Activated naive CD4-positive, alpha-beta T cell treated with anti-CD3 and anti-CD28 coated beads, Interleukin-2, amount 10 ng/mL, durations not matched to agents 7 days and 5 days (primary cell): Measurements from ENCODE around the gene UBE2G2.

Experiments
- CTCF ChIA-PET: fragments of 350-600 bp; sonication (Branson Sonifier 250); formaldehyde crosslinking; loops from one replicate; lab custom pipeline; 2021; ENCODE audit warnings: antibody characterized with exemption; lab: Charles Lee
- DNase-seq: peaks from one replicate; pipeline ENCODE4 v3.0.0-alpha.2; 2020
- H3K27ac Mint-ChIP-seq: one replicate; pipeline ENCODE4 v1.8.0; 2021; ENCODE audit warnings: mild to moderate bottlenecking, moderate library complexity, mixed read lengths
- H3K27me3 Mint-ChIP-seq: one replicate; pipeline ENCODE4 v1.8.0; 2021; ENCODE audit warnings: mild to moderate bottlenecking, mixed read lengths
- H3K36me3 Mint-ChIP-seq: one replicate; pipeline ENCODE4 v1.8.0; 2021; ENCODE audit warnings: mixed read lengths
- H3K4me1 Mint-ChIP-seq: one replicate; pipeline ENCODE4 v1.8.0; 2021; ENCODE audit warnings: mixed read lengths
- H3K4me3 Mint-ChIP-seq: one replicate; pipeline ENCODE4 v1.8.0; 2021; ENCODE audit warnings: mild to moderate bottlenecking, moderate library complexity, mixed read lengths
- H3K9me3 Mint-ChIP-seq: one replicate; pipeline ENCODE4 v1.8.0; 2021; ENCODE audit warnings: mixed read lengths

UBE2G2 gene

GRCh38 chr21:44740742-44741141 lies 60.9 kb downstream of the UBE2G2 start:
- no peaks in the 10 kb centered on the region for H3K36me3 Mint-ChIP-seq

GRCh38 chr21:44739316-44739715 lies 62.3 kb downstream of the UBE2G2 start:
- Mint-ChIP-seq H3K4me3 (no peak overlapping the region), H3K36me3 (no peaks in the 10 kb centered on the region), H3K4me1 (peaks cover 3% of the 10 kb centered on the region), H3K9me3 (no peaks in the 10 kb centered on the region), H3K27me3 (peaks cover 27% of the 10 kb centered on the region), H3K27ac (no peak overlapping the region)
- peak; percentile 11 for DNase-seq
- CTCF ChIA-PET: interaction anchor here (0.8 to 6.6 kb wide), 4 partner anchors 13 to 227 kb away, joined by 3 to 50 read pairs (median 4); no protein-coding TSS in a partner anchor

More at GRCh38 chr21:44740742-44741141, 60.9 kb downstream of the UBE2G2 start:
- Mint-ChIP-seq H3K4me3 (no peak overlapping the region), H3K4me1 (peaks cover 3% of the 10 kb centered on the region), H3K9me3 (no peaks in the 10 kb centered on the region), H3K27me3 (peaks cover 39% of the 10 kb centered on the region), H3K27ac (no peak overlapping the region)
- DNase-seq: peak; percentile 9
- CTCF ChIA-PET: interaction anchor here (0.8 to 6.6 kb wide), 3 partner anchors 53 to 251 kb away, joined by 3 to 50 read pairs (median 6); no protein-coding TSS in a partner anchor

- H3K9me3 Mint-ChIP-seq: no peaks in the 10 kb centered on the region
- H3K4me1 Mint-ChIP-seq: peaks cover 3% of the 10 kb centered on the region
- H3K27ac Mint-ChIP-seq: no peak overlapping the region
- H3K36me3 Mint-ChIP-seq: no peaks in the 10 kb centered on the region
- H3K27me3 Mint-ChIP-seq: peaks cover 27% of the 10 kb centered on the region
- H3K4me3 Mint-ChIP-seq: no peak overlapping the region
- CTCF ChIA-PET: interaction anchor here (6.6 kb wide), 1 partner anchor 227 kb away, joined by 50 read pairs; no protein-coding TSS in a partner anchor
- no peak for DNase-seq
Measured at GRCh38 chr21:44738621-44739020, 63.0 kb downstream of the UBE2G2 start.

- peaks cover 3% of the 10 kb centered on the region for H3K4me1 Mint-ChIP-seq
- H3K4me3 Mint-ChIP-seq: no peak overlapping the region
- CTCF ChIA-PET: no interaction called here
- H3K27me3 Mint-ChIP-seq: peaks cover 33% of the 10 kb centered on the region
- H3K27ac Mint-ChIP-seq: no peak overlapping the region
- no peaks in the 10 kb centered on the region for H3K36me3 Mint-ChIP-seq
- peak; percentile 3 for DNase-seq
- no peaks in the 10 kb centered on the region for H3K9me3 Mint-ChIP-seq
Measured at GRCh38 chr21:44737706-44738354, 63.8 kb downstream of the UBE2G2 start.

- Mint-ChIP-seq H3K9me3 (no peaks in the 10 kb centered on the region), H3K4me1 (no peaks in the 10 kb centered on the region), H3K27me3 (peaks cover 37% of the 10 kb centered on the region), H3K27ac (no peak overlapping the region), H3K36me3 (no peaks in the 10 kb centered on the region), H3K4me3 (no peak overlapping the region)
- CTCF ChIA-PET: interaction anchor here (1.4 kb wide), 1 partner anchor 57 kb away, joined by 6 read pairs; no protein-coding TSS in a partner anchor
- DNase-seq: no peak
Measured at GRCh38 chr21:44736291-44737004, 65.2 kb downstream of the UBE2G2 start.

GRCh38 chr21:44735821-44736220 lies 65.8 kb downstream of the UBE2G2 start:
- H3K27ac Mint-ChIP-seq: no peak overlapping the region
- H3K36me3 Mint-ChIP-seq: no peaks in the 10 kb centered on the region
- no peaks in the 10 kb centered on the region for H3K9me3 Mint-ChIP-seq
- CTCF ChIA-PET: interaction anchor here (1.4 kb wide), 1 partner anchor 58 kb away, joined by 6 read pairs; no protein-coding TSS in a partner anchor
- peaks cover 42% of the 10 kb centered on the region for H3K27me3 Mint-ChIP-seq
- no peaks in the 10 kb centered on the region for H3K4me1 Mint-ChIP-seq
- no peak for DNase-seq
- no peak overlapping the region for H3K4me3 Mint-ChIP-seq

- CTCF ChIA-PET: no interaction called here
- Mint-ChIP-seq H3K4me1 (no peaks in the 10 kb centered on the region), H3K9me3 (no peaks in the 10 kb centered on the region), H3K27me3 (peaks cover 41% of the 10 kb centered on the region), H3K27ac (no peak overlapping the region), H3K36me3 (no peaks in the 10 kb centered on the region), H3K4me3 (no peak overlapping the region)
- peak; percentile 13 for DNase-seq
Measured at GRCh38 chr21:44734841-44735240, 66.8 kb downstream of the UBE2G2 start.

- peak; percentile 2 for DNase-seq
- H3K36me3 Mint-ChIP-seq: no peaks in the 10 kb centered on the region
- CTCF ChIA-PET: no interaction called here
Measured at GRCh38 chr21:44734026-44734745, 67.4 kb downstream of the UBE2G2 start.

GRCh38 chr21:44732956-44733355 lies 68.7 kb downstream of the UBE2G2 start:
- Mint-ChIP-seq H3K27me3 (peaks cover 44% of the 10 kb centered on the region), H3K4me3 (no peak overlapping the region), H3K36me3 (no peaks in the 10 kb centered on the region), H3K27ac (no peak overlapping the region), H3K9me3 (no peaks in the 10 kb centered on the region), H3K4me1 (no peaks in the 10 kb centered on the region)
- DNase-seq: peak; percentile 17
- CTCF ChIA-PET: no interaction called here

More at GRCh38 chr21:44734026-44734745, 67.4 kb downstream of the UBE2G2 start:
- H3K27me3 Mint-ChIP-seq: peaks cover 47% of the 10 kb centered on the region
- H3K4me3 Mint-ChIP-seq: no peak overlapping the region
- no peak overlapping the region for H3K27ac Mint-ChIP-seq
- H3K9me3 Mint-ChIP-seq: no peaks in the 10 kb centered on the region
- H3K4me1 Mint-ChIP-seq: no peaks in the 10 kb centered on the region

GRCh38 chr21:44732263-44732662 lies 69.4 kb downstream of the UBE2G2 start:
- CTCF ChIA-PET: no interaction called here

GRCh38 chr21:44730951-44731579 lies 70.6 kb downstream of the UBE2G2 start:
- no peak overlapping the region for H3K4me3 Mint-ChIP-seq
- no peaks in the 10 kb centered on the region for H3K36me3 Mint-ChIP-seq
- no peak overlapping the region for H3K27ac Mint-ChIP-seq
- CTCF ChIA-PET: interaction anchor here (1.0 to 1.2 kb wide), 3 partner anchors 12 to 221 kb away, joined by 3 to 4 read pairs (median 3); no protein-coding TSS in a partner anchor
- no peaks in the 10 kb centered on the region for H3K4me1 Mint-ChIP-seq
- H3K9me3 Mint-ChIP-seq: no peaks in the 10 kb centered on the region
- peak; percentile 6 for DNase-seq
- peaks cover 45% of the 10 kb centered on the region for H3K27me3 Mint-ChIP-seq

More at GRCh38 chr21:44732263-44732662, 69.4 kb downstream of the UBE2G2 start:
- Mint-ChIP-seq H3K4me3 (no peak overlapping the region), H3K27me3 (peaks cover 44% of the 10 kb centered on the region), H3K4me1 (no peaks in the 10 kb centered on the region), H3K9me3 (no peaks in the 10 kb centered on the region), H3K27ac (no peak overlapping the region), H3K36me3 (no peaks in the 10 kb centered on the region)
- no peak for DNase-seq

GRCh38 chr21:44730028-44730395 lies 71.6 kb downstream of the UBE2G2 start:
- H3K36me3 Mint-ChIP-seq: no peaks in the 10 kb centered on the region
- DNase-seq: peak; percentile 3
- no peaks in the 10 kb centered on the region for H3K9me3 Mint-ChIP-seq
- H3K27me3 Mint-ChIP-seq: peaks cover 50% of the 10 kb centered on the region
- CTCF ChIA-PET: interaction anchor here (0.7 to 1.2 kb wide), 2 partner anchors 219 to 220 kb away, joined by 3 read pairs; no protein-coding TSS in a partner anchor
- no peaks in the 10 kb centered on the region for H3K4me1 Mint-ChIP-seq
- H3K27ac Mint-ChIP-seq: no peak overlapping the region
- H3K4me3 Mint-ChIP-seq: no peak overlapping the region

- no peak overlapping the region for H3K4me3 Mint-ChIP-seq
- H3K36me3 Mint-ChIP-seq: no peaks in the 10 kb centered on the region
- CTCF ChIA-PET: interaction anchor here (0.7 to 1.2 kb wide), 2 partner anchors 219 to 220 kb away, joined by 3 read pairs; no protein-coding TSS in a partner anchor
- no peaks in the 10 kb centered on the region for H3K9me3 Mint-ChIP-seq
- no peaks in the 10 kb centered on the region for H3K4me1 Mint-ChIP-seq
- peaks cover 55% of the 10 kb centered on the region for H3K27me3 Mint-ChIP-seq
- no peak overlapping the region for H3K27ac Mint-ChIP-seq
- DNase-seq: peak; percentile 6
Measured at GRCh38 chr21:44729336-44730027, 72.1 kb downstream of the UBE2G2 start.
